WI38 (cell line): Measurements from ENCODE around the gene DYNLT3.
A peak's percentile ranks its signal among the peaks of the same experiment; 100 is the strongest.

ENCODE experiments used
- H3K4me3 ChIP-seq: 2 replicates; pipeline ENCODE4 v1.5.1; 2011; ENCODE audit warnings: low read depth, mild to moderate bottlenecking, control low read depth, low read length
- CTCF ChIP-seq: IDR thresholded peaks from 2 replicates; pipeline ENCODE4 v1.5.1; 2012; ENCODE audit warnings: low read depth, mild to moderate bottlenecking, control low read depth, low read length

DYNLT3 gene

GRCh38 chrX:37863728-37864127, 16.4 kb upstream of the DYNLT3 start:
- TF ChIP-seq CTCF, result no peak
- H3K4me3 ChIP-seq, result no peak overlapping the region

- no peak overlapping the region for H3K4me3 ChIP-seq
- TF ChIP-seq CTCF, result no peak
Measured at GRCh38 chrX:37862851-37863250, 15.5 kb upstream of the DYNLT3 start.

- H3K4me3 ChIP-seq, result no peak overlapping the region
- no peak for TF ChIP-seq CTCF
Measured at GRCh38 chrX:37860721-37861120, 13.3 kb upstream of the DYNLT3 start.

GRCh38 chrX:37854748-37855147, 7.4 kb upstream of the DYNLT3 start:
- TF ChIP-seq CTCF, result no peak

GRCh38 chrX:37854148-37854547, 6.8 kb upstream of the DYNLT3 start:
- no peak for TF ChIP-seq CTCF

More at GRCh38 chrX:37854748-37855147, 7.4 kb upstream of the DYNLT3 start:
- H3K4me3 ChIP-seq, result no peak overlapping the region

GRCh38 chrX:37847733-37848197, 394 bp upstream of the DYNLT3 start:
- TF ChIP-seq CTCF, result no peak
- H3K4me3 ChIP-seq, result peak overlapping the region; percentile 66

More at GRCh38 chrX:37854148-37854547, 6.8 kb upstream of the DYNLT3 start:
- H3K4me3 ChIP-seq, result no peak overlapping the region

GRCh38 chrX:37846558-37846933, 825 bp downstream of the DYNLT3 start:
- no peak for TF ChIP-seq CTCF
- peak overlapping the region; percentile 66 for H3K4me3 ChIP-seq
